Neuronal stem cell (in vitro differentiated cells): ENCODE results near the gene ALPI.
A peak's percentile ranks its signal among the peaks of the same experiment; 100 is the strongest.

Experiments
- DNase-seq: peaks from one replicate; pipeline ENCODE4 v3.0.0-alpha.2; 2013; ENCODE audit warnings: low spot score
- H2AFZ ChIP-seq: one replicate; pipeline ENCODE4 v1.6.1; 2013; ENCODE audit warnings: mild to moderate bottlenecking, low read length, inconsistent platforms
- H2AK5ac ChIP-seq: 2 replicates; pipeline ENCODE4 v1.6.1; 2013; ENCODE audit warnings: low read depth, mild to moderate bottlenecking, inconsistent platforms, low read length, moderate library complexity, mixed read lengths
- H2BK120ac ChIP-seq: 2 replicates; pipeline ENCODE4 v1.6.1; 2013; ENCODE audit warnings: low read depth, mild to moderate bottlenecking, inconsistent platforms, low read length, moderate library complexity, mixed read lengths
- H2BK12ac ChIP-seq: one replicate; pipeline ENCODE4 v1.6.1; 2013; ENCODE audit warnings: low read length, inconsistent platforms
- H2BK15ac ChIP-seq: 2 replicates; pipeline ENCODE4 v1.6.1; 2013; ENCODE audit warnings: mild to moderate bottlenecking, low read length, inconsistent platforms, mixed read lengths
- H2BK5ac ChIP-seq: one replicate; pipeline ENCODE4 v1.6.1; 2013; ENCODE audit warnings: inconsistent platforms, mild to moderate bottlenecking, low read length, moderate library complexity
- H3K14ac ChIP-seq: one replicate; pipeline ENCODE4 v1.6.1; 2013; ENCODE audit warnings: low read length, inconsistent platforms
- H3K18ac ChIP-seq: 2 replicates; pipeline ENCODE4 v1.6.1; 2013; ENCODE audit warnings: low read length, inconsistent platforms
- H3K23ac ChIP-seq: 2 replicates; pipeline ENCODE4 v1.6.1; 2013; ENCODE audit warnings: low read depth, mild to moderate bottlenecking, mixed read lengths, low read length, inconsistent platforms; ENCODE audit not compliant: poor library complexity
- H3K27ac ChIP-seq: replicated peaks from 3 replicates; pipeline ENCODE4 v1.5.1; 2013; ENCODE audit warnings: low read length, inconsistent platforms
- H3K27me3 ChIP-seq, 3 experiments: 2 replicates each; pipeline ENCODE4 v1.6.1; 2013; ENCODE audit warnings: low read length in 3 of 3, mild to moderate bottlenecking in 2 of 3, inconsistent platforms in 1 of 3, low read depth in 1 of 3, mixed read lengths in 1 of 3, moderate library complexity in 1 of 3; ENCODE audit not compliant: control insufficient read depth in 3 of 3, insufficient read depth in 3 of 3
- H3K36me3 ChIP-seq, 2 donors: replicated peaks in 1 of 2; 2 replicates each; pipeline ENCODE4 v1.6.1; 2013; ENCODE audit warnings: low read length in 2 of 2; ENCODE audit not compliant: control insufficient read depth in 2 of 2, insufficient read depth in 2 of 2
- H3K4ac ChIP-seq: 2 replicates; pipeline ENCODE4 v1.6.1; 2013; ENCODE audit warnings: inconsistent platforms, mild to moderate bottlenecking, low read length, moderate library complexity
- H3K4me1 ChIP-seq, 2 donors: 1 replicate in 1 of 2; 2 replicates in 1 of 2; pipeline ENCODE4 v1.6.1; 2013; ENCODE audit warnings: low read length in 2 of 2, low read depth in 1 of 2; ENCODE audit not compliant: control insufficient read depth in 2 of 2, insufficient read depth in 1 of 2
- H3K4me2 ChIP-seq: one replicate; pipeline ENCODE4 v1.6.1; 2013; ENCODE audit warnings: mild to moderate bottlenecking, low read length, inconsistent platforms; ENCODE audit not compliant: insufficient read depth, poor library complexity, severe bottlenecking
- H3K4me3 ChIP-seq, 2 donors: 2 replicates each; pipeline ENCODE4 v1.5.1; 2013; ENCODE audit warnings: low read length in 2 of 2, mild to moderate bottlenecking in 2 of 2, inconsistent platforms in 1 of 2, moderate library complexity in 1 of 2
- H3K79me1 ChIP-seq: one replicate; pipeline ENCODE4 v1.6.1; 2013; ENCODE audit warnings: low read depth, mild to moderate bottlenecking, inconsistent platforms, low read length, moderate library complexity
- H3K9ac ChIP-seq: one replicate; pipeline ENCODE4 v1.6.1; 2013; ENCODE audit warnings: mild to moderate bottlenecking, low read depth, low read length, inconsistent platforms; ENCODE audit not compliant: poor library complexity
- H3K9me3 ChIP-seq, 2 donors: replicated peaks in 1 of 2; 2 replicates each; pipeline versions ENCODE3 to v1.6.1; 2013; ENCODE audit warnings: low read length in 2 of 2, mild to moderate bottlenecking in 2 of 2, inconsistent platforms in 1 of 2, low read depth in 1 of 2, mixed read lengths in 1 of 2, moderate library complexity in 1 of 2; ENCODE audit not compliant: control insufficient read depth in 2 of 2, insufficient read depth in 1 of 2
- H4K8ac ChIP-seq: one replicate; pipeline ENCODE4 v1.6.1; 2013; ENCODE audit warnings: low read depth, mild to moderate bottlenecking, inconsistent platforms, low read length, moderate library complexity
- H4K91ac ChIP-seq: one replicate; pipeline ENCODE4 v1.6.1; 2013; ENCODE audit warnings: low read length, low read depth, mild to moderate bottlenecking, inconsistent platforms; ENCODE audit not compliant: poor library complexity
- WGBS, 2 donors: extraction: QIAGEN DNeasy Blood & Tissue Kit; methylation state at CpG; one replicate each; pipeline ENCODE4 v1.1.7; 2013; ENCODE audit warnings: missing lambda C conversion rate in 2 of 2, mixed read lengths in 1 of 2; ENCODE audit not compliant: insufficient read length in 2 of 2, insufficient replicate concordance in 1 of 2; ENCODE audit errors: extremely low coverage in 2 of 2; 5-methylcytosine and 5-hydroxymethylcytosine counted together

ALPI gene

DNA sequence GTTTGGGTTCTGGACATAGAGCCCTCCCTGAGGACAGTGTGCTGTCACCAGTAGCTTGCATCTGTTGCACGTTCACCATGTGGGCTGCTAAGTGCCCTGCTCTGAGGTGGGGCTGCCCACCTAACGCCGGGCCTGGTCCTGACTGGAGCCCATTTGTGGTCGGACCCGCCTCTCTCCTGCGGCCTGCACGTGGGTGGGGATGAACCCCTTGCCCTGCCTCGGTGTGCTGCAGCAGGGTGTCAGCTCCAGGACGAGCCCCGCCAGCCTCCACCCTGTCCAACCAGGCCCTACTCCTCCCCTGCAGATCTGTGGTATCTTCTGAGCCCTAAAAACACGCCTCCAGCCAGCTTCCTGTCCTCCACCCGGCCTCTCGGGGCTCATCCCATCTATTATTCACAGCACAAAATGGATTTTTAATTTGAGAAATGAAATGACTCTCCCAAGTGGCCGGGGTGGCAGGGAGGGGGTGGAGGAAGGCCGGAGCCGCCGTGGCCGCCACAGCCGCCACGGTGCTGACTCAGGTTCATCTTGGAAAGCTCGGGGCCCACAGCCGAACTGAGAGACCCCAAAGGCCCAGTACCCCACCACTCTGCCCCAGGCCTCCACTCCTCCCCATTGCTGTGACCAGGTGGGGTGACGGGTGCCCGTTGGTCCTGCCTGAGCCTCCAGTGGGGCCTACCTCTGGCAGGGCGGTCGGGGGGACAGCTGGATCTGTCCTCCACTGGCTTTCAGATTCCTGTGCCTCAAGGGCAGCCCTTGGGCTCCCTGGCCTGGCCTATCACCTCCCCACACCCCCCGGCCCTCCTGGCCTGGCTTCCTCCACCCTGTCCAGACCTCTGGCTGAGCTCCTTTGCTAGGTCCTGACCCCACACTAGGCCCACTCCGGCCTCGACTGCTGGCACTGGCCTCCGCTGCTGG lies 34.5 kb downstream of the ALPI start:
- peak overlapping the region; percentile 78 for H3K18ac ChIP-seq
- no peak overlapping the region for H3K27ac ChIP-seq
- H2BK5ac ChIP-seq: peak overlapping the region; percentile 27
- no CpG with 5 or more reads among the region's 30 CpGs for WGBS, 2 donors
- peak overlapping the region; percentile 45 for H3K4ac ChIP-seq
- H3K4me3 ChIP-seq: peak overlapping the region in 1 of 2 donors; percentile 31
- H3K36me3 ChIP-seq: no peaks in the 10 kb centered on the region
- no peak overlapping the region for H3K14ac ChIP-seq
- H3K27me3 ChIP-seq: peaks cover 18 to 95% (median 29%) of the 10 kb centered on the region in 3 experiments
- no peak overlapping the region for H4K8ac ChIP-seq
- peaks cover 3% of the 10 kb centered on the region for H3K79me1 ChIP-seq
- H2AK5ac ChIP-seq: peak overlapping the region; percentile 94
- no peak overlapping the region for H3K9ac ChIP-seq
- no peak overlapping the region for H3K4me2 ChIP-seq
- peak overlapping the region; percentile 63 for H2BK12ac ChIP-seq
- H2BK15ac ChIP-seq: peak overlapping the region; percentile 56
- peak overlapping the region; percentile 69 for H4K91ac ChIP-seq
- DNase-seq: no peak
- H2AFZ ChIP-seq: no peak overlapping the region
- H3K4me1 ChIP-seq: peaks cover 3 to 25% of the 10 kb centered on the region in 2 donors
- no peaks in the 10 kb centered on the region for H3K9me3 ChIP-seq
- peak overlapping the region; percentile 68 for H3K23ac ChIP-seq
- no peak overlapping the region for H2BK120ac ChIP-seq

DNA sequence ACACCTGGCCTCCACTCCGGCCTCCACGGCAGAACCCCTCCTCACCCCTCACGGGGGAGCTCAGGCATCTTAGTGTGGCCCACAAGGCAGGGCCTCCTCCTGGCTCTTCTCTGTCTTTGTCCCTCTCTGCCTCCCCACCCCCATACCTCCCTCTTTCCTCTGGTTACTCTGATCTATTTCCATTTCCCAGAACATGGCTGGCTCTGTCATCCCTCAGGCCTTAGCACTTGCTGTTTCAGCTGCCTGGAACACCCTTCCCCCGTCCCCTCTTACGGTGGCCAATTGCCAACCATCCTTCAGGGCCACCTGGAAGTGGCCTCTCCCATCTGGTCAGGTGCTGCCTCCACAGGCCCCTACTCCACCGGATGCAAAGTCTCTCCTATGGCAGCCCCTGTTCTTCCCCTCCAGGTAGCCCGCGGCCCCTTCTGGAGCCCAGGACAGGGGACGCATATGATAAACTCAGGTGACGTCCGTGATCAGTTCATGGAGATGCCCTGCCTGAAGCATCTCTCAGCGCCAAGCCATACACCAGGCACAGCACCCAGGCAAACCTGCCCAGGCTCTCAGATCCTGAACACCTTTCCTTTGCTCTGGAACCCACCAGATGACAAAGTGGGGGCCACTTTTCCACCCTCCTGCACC lies 35.3 kb downstream of the ALPI start:
- H2BK12ac ChIP-seq: no peak overlapping the region
- no peak overlapping the region for H3K4me2 ChIP-seq
- peak overlapping the region; percentile 78 for H3K18ac ChIP-seq
- H4K91ac ChIP-seq: peak overlapping the region; percentile 69
- H3K27ac ChIP-seq: no peak overlapping the region
- DNase-seq: no peak
- H3K4me1 ChIP-seq: peaks cover 3 to 23% of the 10 kb centered on the region in 2 donors
- peak overlapping the region; percentile 56 for H2BK15ac ChIP-seq
- no peak overlapping the region for H2AFZ ChIP-seq
- no peak overlapping the region for H2BK120ac ChIP-seq
- H3K23ac ChIP-seq: peak overlapping the region; percentile 68
- no peak overlapping the region for H3K14ac ChIP-seq
- no peak overlapping the region for H3K4ac ChIP-seq
- peaks cover 10 to 92% (median 21%) of the 10 kb centered on the region in 3 experiments for H3K27me3 ChIP-seq
- H3K9ac ChIP-seq: no peak overlapping the region
- H2AK5ac ChIP-seq: peak overlapping the region; percentile 94
- peaks cover 3% of the 10 kb centered on the region for H3K79me1 ChIP-seq
- peak overlapping the region; percentile 27 for H2BK5ac ChIP-seq
- no peak overlapping the region for H4K8ac ChIP-seq
- WGBS, 2 donors: no CpG with 5 or more reads among the region's 12 CpGs
- no peaks in the 10 kb centered on the region for H3K36me3 ChIP-seq
- H3K4me3 ChIP-seq: peak overlapping the region in 1 of 2 donors; percentile 31
- no peaks in the 10 kb centered on the region for H3K9me3 ChIP-seq

DNA sequence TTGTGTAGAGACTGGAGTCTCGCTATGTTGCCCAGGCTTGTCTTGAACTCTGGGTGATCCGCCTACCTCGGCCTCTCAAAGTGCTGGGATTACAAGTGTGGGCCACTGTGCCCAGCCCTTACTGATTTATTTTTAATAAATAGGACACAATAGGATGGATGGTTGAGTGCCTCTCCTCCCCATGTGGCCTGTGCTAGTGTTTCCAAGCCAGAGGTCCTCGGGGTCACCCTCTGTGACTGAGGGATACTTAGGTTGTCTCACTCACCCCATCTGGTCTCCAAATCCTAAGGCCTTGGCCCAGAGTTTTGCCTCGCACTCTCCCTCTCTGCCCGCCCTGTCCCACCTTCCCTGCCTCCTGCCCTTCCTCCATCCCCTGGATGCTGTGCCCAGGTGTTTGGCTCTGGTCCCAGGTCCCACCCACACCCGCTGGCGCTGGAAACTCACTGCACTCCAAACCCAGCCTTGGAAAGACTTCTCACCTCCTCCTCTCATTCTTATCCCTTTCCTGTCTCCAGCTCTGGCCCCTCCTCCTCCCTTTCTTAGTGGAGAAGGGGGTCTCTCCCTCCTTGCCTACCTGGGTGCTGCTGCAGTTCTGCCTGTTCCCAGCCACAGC lies 36.4 kb downstream of the ALPI start:
- Histone ChIP-seq H3K79me1 (no peaks in the 10 kb centered on the region), H3K18ac (peak overlapping the region; percentile 61), H4K91ac (no peak overlapping the region), H2BK5ac (no peak overlapping the region), H2AK5ac (peak overlapping the region; percentile 59), H3K4me3 (no peak overlapping the region), H3K27ac (no peak overlapping the region), H2AFZ (no peak overlapping the region), H2BK120ac (no peak overlapping the region), H3K9ac (no peak overlapping the region), H3K9me3 (no peaks in the 10 kb centered on the region), H2BK12ac (peak overlapping the region; percentile 43), H3K4me1 (peaks cover 9 to 22% of the 10 kb centered on the region in 2 donors), H2BK15ac (peak overlapping the region; percentile 2), H3K14ac (no peak overlapping the region), H3K23ac (no peak overlapping the region), H3K27me3 (peaks cover 0 to 86% (median 10%) of the 10 kb centered on the region in 3 experiments), H3K36me3 (no peaks in the 10 kb centered on the region), H3K4ac (no peak overlapping the region), H4K8ac (no peak overlapping the region), H3K4me2 (no peak overlapping the region)
- no peak for DNase-seq
- no CpG with 5 or more reads among the region's 8 CpGs for WGBS, 2 donors
